Measurements from ENCODE around the gene SPTB. TPM values are rescaled to one million over a fixed set of nuclear protein-coding genes. Genes with fewer than 3 reads are reported as not detected.

The SPTB gene
- total and polyA plus RNA-seq, 9 of the 15 experiments (the other 6 are each of a cell fraction or from before 2014, with no cell fraction given), result 0.21 to 45.9 (median 11.7) TPM

- H4K20me1 ChIP-seq (replicated peaks; ENCODE audit: control insufficient read depth, insufficient read depth, low read length), result peaks cover 18% of the 10 kb centered on the region
- H3K79me2 ChIP-seq (ENCODE audit: control insufficient read depth, insufficient read depth, low read length), result no peaks in the 10 kb centered on the region
- H3K27ac ChIP-seq (ENCODE audit: extremely low read depth, low read depth, low read length), result no peak overlapping the region
- CTCF ChIA-PET (ENCODE audit: low intra/inter-chr PET ratio), result interaction anchor here (0.6 kb wide), 1 partner anchor 200 kb away, joined by 3 read pairs; no protein-coding TSS in a partner anchor
- H3K9ac ChIP-seq (ENCODE audit: insufficient read depth in 1 of 2, low read depth in 2 of 2, low read length in 2 of 2), result no peak overlapping the region
- no peaks in the 10 kb centered on the region for H3K36me3 ChIP-seq (ENCODE audit: control insufficient read depth, insufficient read depth, low read length)
- H2AFZ ChIP-seq (ENCODE audit: low read depth, low read length), result no peak overlapping the region
- no peak for ATAC-seq
- POLR2A ChIA-PET, result no interaction called here
- no peak for FAIRE-seq
- no peak overlapping the region for H3K4me3 ChIP-seq
- H3K9me3 ChIP-seq (replicated peaks; ENCODE audit: control insufficient read depth, insufficient read depth, low read depth, low read length), result no peaks in the 10 kb centered on the region
- whole genome bisulfite sequencing (ENCODE audit: insufficient coverage, low coverage, missing lambda C conversion rate), result 0% methylated on average over 2 of the region's 3 CpGs
- no peak overlapping the region for H3K4me2 ChIP-seq (ENCODE audit: insufficient read depth, low read length)
- intact Hi-C loops (cut with micrococcal nuclease), result no loop called here
- no peak for TF ChIP-seq BDP1 (IDR thresholded peaks at IDR 0.05; ENCODE audit: insufficient read depth, insufficient read length)
- TF ChIP-seq ETV6 (IDR thresholded peaks at IDR 0.05; ENCODE audit: borderline replicate concordance in 1 of 2, low read depth in 2 of 2, low read length in 1 of 2), result no peak
- TF ChIP-seq ETV6 (CRISPR knock-in tag; IDR thresholded peaks at IDR 0.05; ENCODE audit: borderline replicate concordance), result no peak
- no peak for TF ChIP-seq RB1 (IDR thresholded peaks at IDR 0.05; ENCODE audit: low read depth)
- TF ChIP-seq EP300 (IDR thresholded peaks at IDR 0.05; ENCODE audit: low read length), result no peak
- no peak for TF ChIP-seq PRMT5 (CRISPR knock-in tag; IDR thresholded peaks at IDR 0.05)
- no peak for TF ChIP-seq ZBTB34 (CRISPR knock-in tag; IDR thresholded peaks at IDR 0.05)
- TF ChIP-seq FIP1L1 (IDR thresholded peaks at IDR 0.05; ENCODE audit: low read depth, low read length, poor library complexity, severe bottlenecking), result no peak
- no peak for TF ChIP-seq ZNF778 (CRISPR knock-in tag; IDR thresholded peaks at IDR 0.05)
- TF ChIP-seq TAF1 (IDR thresholded peaks at IDR 0.05; ENCODE audit: control insufficient read depth, extremely low read depth, insufficient read depth, low read length, severe bottlenecking), result no peak
- no peak for TF ChIP-seq FOXK2 (conservative IDR thresholded peaks at IDR 0.05 in 1 of 2, IDR thresholded peaks at IDR 0.05 in 1 of 2; ENCODE audit: low read depth in 2 of 2)
- no peak for TF ChIP-seq MYBL2 (IDR thresholded peaks at IDR 0.05; ENCODE audit: low read depth)
- TF ChIP-seq MYBL2 (CRISPR knock-in tag; IDR thresholded peaks at IDR 0.05; ENCODE audit: borderline replicate concordance), result no peak
- no peak for TF ChIP-seq HEY1 (CRISPR knock-in tag; IDR thresholded peaks at IDR 0.05; ENCODE audit: borderline replicate concordance)
- no peak for TF ChIP-seq MTF1 (CRISPR knock-in tag; IDR thresholded peaks at IDR 0.05; ENCODE audit: borderline replicate concordance)
- TF ChIP-seq RBBP5 (IDR thresholded peaks at IDR 0.05; ENCODE audit: borderline replicate concordance, insufficient read depth, low read length, poor library complexity, severe bottlenecking), result no peak
- TF ChIP-seq GTF2F1 (IDR thresholded peaks at IDR 0.05; ENCODE audit: low read depth, low read length), result no peak
- no peak for TF ChIP-seq EWSR1 (IDR thresholded peaks at IDR 0.05; ENCODE audit: borderline replicate concordance, low read depth, partially characterized antibody)
- TF ChIP-seq ZBTB12 (CRISPR knock-in tag; IDR thresholded peaks at IDR 0.05), result no peak
- no peak for DNase-seq (ENCODE audit: extremely low read depth in 1 of 4, low spot score in 3 of 4)
- peaks cover 7% of the 10 kb centered on the region for H3K9me1 ChIP-seq (ENCODE audit: control insufficient read depth, insufficient read depth, low read length)
- in situ Hi-C loops (cut with MboI), result loop anchor here (5.0 kb wide), 1 partner anchor 85 kb away; no protein-coding TSS in a partner anchor
- peaks cover 10 to 43% of the 10 kb centered on the region in 2 experiments; a peak in 4 of 5 replicates for H3K27me3 ChIP-seq (ENCODE audit: control insufficient read depth in 2 of 2, insufficient read depth in 2 of 2, low read length in 2 of 2)
- BruUV-seq (replicated peaks), result no TSS peak
- peaks cover 12 to 14% of the 10 kb centered on the region in 2 experiments; a peak in 4 of 5 replicates for H3K4me1 ChIP-seq (replicated peaks in 1 of 2; ENCODE audit: control insufficient read depth in 2 of 2, insufficient read depth in 2 of 2, low read length in 2 of 2)
Measured at GRCh38 chr14:64757601-64758000, 122.1 kb downstream of the SPTB start.

All from K562 (cell line).